SK-N-SH (cell line): ENCODE measurements around the gene TMEM51. TPM values are rescaled to one million over a fixed set of nuclear protein-coding genes. Genes with fewer than 3 reads are reported as not detected.

Experiments
- CTCF ChIA-PET: fragments of 300-600, 350-600 bp; formaldehyde crosslinking; extraction: SDS; loops from one replicate; lab custom pipeline; 2021; lab: Yijun Ruan, JAX
- POLR2A ChIA-PET: fragments of 350-600 bp; sonication (Branson Sonifier 250); formaldehyde crosslinking; extraction: SDS; loops from one replicate; lab custom pipeline; 2020; ENCODE audit warnings: antibody characterized with exemption, inconsistent platforms; lab: Yijun Ruan, JAX
- DNase-seq: peaks from one replicate; pipeline ENCODE4 v3.0.0; 2012
- H2AFZ ChIP-seq: fragments of 200-600 bp; sonication (generic); 2 replicates; pipeline ENCODE4 v1.8.1; 2016; ENCODE audit warnings: antibody characterized with exemption, mild to moderate bottlenecking, low read depth
- H3F3A ChIP-seq: fragments of 200-600 bp; sonication (generic); replicated peaks from 2 replicates; pipeline ENCODE3; 2016; ENCODE audit warnings: antibody characterized with exemption, mild to moderate bottlenecking; ENCODE audit not compliant: insufficient read depth
- H3K27ac ChIP-seq, 2 experiments: fragments of 200-500 bp in 1 of 2; fragments of 200-600 bp in 1 of 2; sonication (Bioruptor generic) in 1 of 2; sonication (generic), shearing (Covaris generic) in 1 of 2; 2 replicates each; pipeline versions ENCODE4 v1.5.1 to v1.6.1; 2014 to 2016; ENCODE audit warnings: low read depth in 2 of 2, inconsistent platforms in 1 of 2, low read length in 1 of 2, mild to moderate bottlenecking in 1 of 2, mixed read lengths in 1 of 2
- H3K27me3 ChIP-seq: fragments of 200-600 bp; sonication (generic), shearing (Covaris generic); 2 replicates; pipeline ENCODE4 v1.6.1; 2016; ENCODE audit warnings: mixed run types; ENCODE audit not compliant: insufficient read depth
- H3K36me3 ChIP-seq, 2 experiments: fragments of 200-500 bp in 1 of 2; fragments of 200-600 bp in 1 of 2; sonication (Bioruptor generic) in 1 of 2; sonication (generic) in 1 of 2; replicated peaks in 1 of 2; 2 replicates each; pipeline versions ENCODE3 to v1.5.1; 2014 to 2016; ENCODE audit warnings: low read length in 1 of 2, mild to moderate bottlenecking in 1 of 2; ENCODE audit not compliant: insufficient read depth in 2 of 2, control insufficient read depth in 1 of 2
- H3K4me1 ChIP-seq, 2 experiments: fragments of 200-500 bp in 1 of 2; fragments of 200-600 bp in 1 of 2; sonication (Bioruptor generic) in 1 of 2; sonication (generic), shearing (Covaris generic) in 1 of 2; 2 replicates each; pipeline versions ENCODE4 v1.5.1 to v1.6.1; 2014 to 2016; ENCODE audit warnings: low read depth in 1 of 2, low read length in 1 of 2, mixed run types in 1 of 2; ENCODE audit not compliant: insufficient read depth in 2 of 2, control insufficient read depth in 1 of 2
- H3K4me2 ChIP-seq: fragments of 200-600 bp; sonication (generic), shearing (Covaris generic); 2 replicates; pipeline ENCODE4 v1.6.1; 2017; ENCODE audit warnings: mixed run types
- H3K4me3 ChIP-seq, 2 experiments: fragments of 200-500 bp in 1 of 2; fragments of 200-600 bp in 1 of 2; sonication (Bioruptor generic) in 1 of 2; sonication (generic), shearing (Covaris generic) in 1 of 2; 2 replicates each; pipeline versions ENCODE4 v1.5.1 to v1.8.1; 2014 to 2016; ENCODE audit warnings: low read depth in 2 of 2, inconsistent platforms in 1 of 2, low read length in 1 of 2, mild to moderate bottlenecking in 1 of 2, mixed read lengths in 1 of 2, moderate library complexity in 1 of 2
- H3K79me2 ChIP-seq: fragments of 200-600 bp; sonication (generic); 2 replicates; pipeline ENCODE4 v1.8.1; 2017; ENCODE audit warnings: mild to moderate bottlenecking; ENCODE audit not compliant: insufficient read depth
- H3K9ac ChIP-seq: fragments of 200-600 bp; sonication (generic); 2 replicates; pipeline ENCODE4 v1.6.1; 2017; ENCODE audit warnings: mixed run types
- H3K9me2 ChIP-seq: fragments of 200-600 bp; sonication (generic); 2 replicates; pipeline ENCODE4 v1.6.1; 2017; ENCODE audit warnings: mixed run types
- H3K9me3 ChIP-seq: fragments of 200-600 bp; sonication (generic); 2 replicates; pipeline ENCODE4 v1.6.1; 2017; ENCODE audit warnings: mixed run types, mild to moderate bottlenecking, moderate library complexity
- H4K20me1 ChIP-seq: fragments of 200-600 bp; sonication (generic); 2 replicates; pipeline ENCODE4 v1.6.1; 2017; ENCODE audit warnings: mild to moderate bottlenecking, mixed run types; ENCODE audit not compliant: insufficient read depth
- CHD2 ChIP-seq: fragments of 150-350 bp; IDR thresholded peaks from 2 replicates; pipeline ENCODE4 v1.6.1; 2018; ENCODE audit warnings: low read length; ENCODE audit not compliant: partially characterized antibody
- CTCF ChIP-seq: fragments of 200-600 bp; sonication (generic); IDR thresholded peaks from 2 replicates; pipeline ENCODE4 v1.6.1; 2017; ENCODE audit warnings: antibody characterized with exemption, mild to moderate bottlenecking, moderate library complexity
- ELF1 ChIP-seq: IDR thresholded peaks from 2 replicates; pipeline ENCODE4 v1.4.0; 2012
- EP300 ChIP-seq, 2 experiments: IDR thresholded peaks; 2 replicates each; pipeline versions ENCODE4 v1.4.0 to v1.6.1; 2012; ENCODE audit warnings: borderline replicate concordance in 1 of 2, low read depth in 1 of 2, low read length in 1 of 2
- EZH2phosphoT487 ChIP-seq: fragments of 200-600 bp; sonication (generic); IDR thresholded peaks from 2 replicates; pipeline ENCODE4 v1.6.1; 2017; ENCODE audit warnings: low read depth, mixed run types, mild to moderate bottlenecking, antibody characterized with exemption, moderate library complexity, borderline replicate concordance
- FOXM1 ChIP-seq: IDR thresholded peaks from 2 replicates; pipeline ENCODE4 v1.4.0; 2012; ENCODE audit warnings: low read depth, mild to moderate bottlenecking
- GABPA ChIP-seq: IDR thresholded peaks from 2 replicates; pipeline ENCODE4 v1.4.0; 2012; ENCODE audit warnings: low read depth, mild to moderate bottlenecking
- JUND ChIP-seq: IDR thresholded peaks from 2 replicates; pipeline ENCODE4 v1.4.0; 2012
- MEF2A ChIP-seq: IDR thresholded peaks from 2 replicates; pipeline ENCODE4 v1.4.0; 2012; ENCODE audit warnings: low read depth, borderline replicate concordance
- MXI1 ChIP-seq: IDR thresholded peaks from 2 replicates; pipeline ENCODE4 v1.6.1; 2012; ENCODE audit warnings: mild to moderate bottlenecking, low read depth, low read length, improper control_type of control experiment
- PBX3 ChIP-seq: IDR thresholded peaks from 2 replicates; pipeline ENCODE4; 2012
- RAD21 ChIP-seq: IDR thresholded peaks from 2 replicates; pipeline ENCODE4 v1.6.1; 2012; ENCODE audit warnings: mild to moderate bottlenecking, low read length
- RFX5 ChIP-seq: IDR thresholded peaks from 2 replicates; pipeline ENCODE4 v1.6.1; 2012; ENCODE audit warnings: mild to moderate bottlenecking, improper control_type of control experiment, low read length
- RXRA ChIP-seq: IDR thresholded peaks from 2 replicates; pipeline ENCODE4 v1.4.0; 2012; ENCODE audit warnings: low read depth, mild to moderate bottlenecking, borderline replicate concordance
- SIN3A ChIP-seq: IDR thresholded peaks from 2 replicates; pipeline ENCODE4 v1.6.1; 2012; ENCODE audit warnings: low read depth, mild to moderate bottlenecking, low read length, moderate library complexity, borderline replicate concordance
- USF1 ChIP-seq: IDR thresholded peaks from 2 replicates; pipeline ENCODE4 v1.4.0; 2012; ENCODE audit warnings: low read depth, borderline replicate concordance
- YY1 ChIP-seq: IDR thresholded peaks from 2 replicates; pipeline ENCODE4 v1.4.0; 2012; ENCODE audit warnings: low read depth, mild to moderate bottlenecking
- ZBTB33 ChIP-seq: IDR thresholded peaks from 2 replicates; pipeline ENCODE4 v1.4.0; 2012; ENCODE audit warnings: low read depth, borderline replicate concordance
- polyA plus RNA-seq, 3 experiments: library from polyadenylated mRNA; depleted of rRNA; stranded (reverse); fragments of >200 nt; gene quantifications; 2 replicates each; pipeline ENCODE4 v1.2.3, GENCODE V29; 2012

Gene TMEM51
- polyA plus RNA-seq, 1 of the 3 experiments (the other 2 are of a cell fraction): 25.6 TPM

GRCh38 chr1:15233689-15234088 is 80.1 kb downstream of the TMEM51 start:
- no peak overlapping the region for H3K9ac ChIP-seq
- ChIA-PET CTCF (interaction anchor here (0.8 to 1.8 kb wide), 3 partner anchors 12 to 197 kb away, joined by 3 to 5 read pairs (median 3); no protein-coding TSS in a partner anchor), POLR2A (interaction anchor here (0.6 kb wide), 1 partner anchor 1640 kb away, joined by 3 read pairs; no protein-coding TSS in a partner anchor)
- DNase-seq: no peak
- H2AFZ ChIP-seq: no peak overlapping the region
- H3K4me2 ChIP-seq: no peak overlapping the region
- H3K9me2 ChIP-seq: no peaks in the 10 kb centered on the region
- H3K36me3 ChIP-seq: no peaks in the 10 kb centered on the region
- no peaks in the 10 kb centered on the region for H3K9me3 ChIP-seq
- H3K4me1 ChIP-seq: no peaks in the 10 kb centered on the region
- no peaks in the 10 kb centered on the region for H3K79me2 ChIP-seq
- TF ChIP-seq RFX5 (no peak), PBX3 (no peak), RXRA (no peak), CHD2 (no peak), SIN3A (no peak), USF1 (no peak), JUND (no peak), MEF2A (no peak), MXI1 (no peak), RAD21 (no peak), ELF1 (no peak), ZBTB33 (no peak), FOXM1 (no peak), GABPA (no peak), YY1 (no peak), EZH2phosphoT487 (no peak), EP300 (IDR thresholded peaks at IDR 0.05; ENCODE audit: borderline replicate concordance in 1 of 2, low read depth in 1 of 2, low read length in 1 of 2) (no peak), CTCF (no peak)
- H3F3A ChIP-seq: no peaks in the 10 kb centered on the region
- no peak overlapping the region for H3K27ac ChIP-seq
- no peaks in the 10 kb centered on the region for H3K27me3 ChIP-seq
- H4K20me1 ChIP-seq: no peaks in the 10 kb centered on the region
- H3K4me3 ChIP-seq: no peak overlapping the region
